HK-2 (cell line): ENCODE results near the gene HOXB6.

Experiments
- DNase-seq: peaks from one replicate; pipeline ENCODE4 v3.0.0-alpha.2; 2018; ENCODE audit not compliant: unreplicated experiment

The HOXB6 gene

GRCh38 chr17:48579471-48579759 lies 25.4 kb downstream of the HOXB6 start:
- DNase-seq, result no peak

- DNase-seq, result no peak
These were observed 25.9 kb downstream of the HOXB6 start for GRCh38 chr17:48578616-48579470.

- DNase-seq, result peak; percentile 78
These were observed 26.7 kb downstream of the HOXB6 start, which contains the start of gene HOXB4 for GRCh38 chr17:48577946-48578615. Gene HOXB4 (minus strand): TSS chr17:48578350. CDS start chr17:48578319, 31 bp downstream.

- peak; percentile 25 for DNase-seq
These were observed 27.3 kb downstream of the HOXB6 start for GRCh38 chr17:48577330-48577945.

GRCh38 chr17:48576479-48577309 lies 28.1 kb downstream of the HOXB6 start:
- DNase-seq, result peak; percentile 68

GRCh38 chr17:48575673-48576478 lies 28.9 kb downstream of the HOXB6 start:
- DNase-seq, result no peak

- DNase-seq, result no peak
These were observed 29.7 kb downstream of the HOXB6 start for GRCh38 chr17:48575066-48575582.

GRCh38 chr17:48574505-48575065 lies 30.2 kb downstream of the HOXB6 start:
- DNase-seq, result no peak

GRCh38 chr17:48571826-48572417 lies 32.9 kb downstream of the HOXB6 start:
- no peak for DNase-seq

- DNase-seq, result no peak
These were observed 33.6 kb downstream of the HOXB6 start for GRCh38 chr17:48571024-48571818.

- no peak for DNase-seq
These were observed 34.3 kb downstream of the HOXB6 start for GRCh38 chr17:48570325-48571023.

GRCh38 chr17:48569674-48570324 lies 35.0 kb downstream of the HOXB6 start:
- no peak for DNase-seq

GRCh38 chr17:48569240-48569582 lies 35.6 kb downstream of the HOXB6 start:
- DNase-seq, result no peak

- no peak for DNase-seq
These were observed 36.1 kb downstream of the HOXB6 start for GRCh38 chr17:48568499-48569239.

GRCh38 chr17:48567646-48568354 lies 37.0 kb downstream of the HOXB6 start:
- DNase-seq, result no peak

GRCh38 chr17:48567209-48567608 lies 37.6 kb downstream of the HOXB6 start:
- DNase-seq, result no peak

GRCh38 chr17:48566717-48567116 lies 38.1 kb downstream of the HOXB6 start:
- no peak for DNase-seq
